Endothelial cell (in vitro differentiated cells): ENCODE results near the gene TXLNB. TPM values are rescaled to one million over a fixed set of nuclear protein-coding genes. Genes with fewer than 3 reads are reported as not detected.
A peak's percentile ranks its signal among the peaks of the same experiment; 100 is the strongest.

Experiments
- DNase-seq: peaks from one replicate; pipeline ENCODE4 v3.0.0; 2021; ENCODE audit warnings: low spot score
- H3K27ac Mint-ChIP-seq: one replicate; pipeline ENCODE4 v1.8.0; 2021; ENCODE audit warnings: mixed read lengths, inconsistent platforms; ENCODE audit not compliant: unreplicated experiment
- H3K27me3 Mint-ChIP-seq: one replicate; pipeline ENCODE4 v1.8.0; 2021; ENCODE audit warnings: mild to moderate bottlenecking, moderate library complexity, mixed read lengths, inconsistent platforms; ENCODE audit not compliant: unreplicated experiment
- H3K36me3 Mint-ChIP-seq: one replicate; pipeline ENCODE4 v1.8.0; 2021; ENCODE audit warnings: mild to moderate bottlenecking, low read depth, mixed read lengths, inconsistent platforms; ENCODE audit not compliant: unreplicated experiment
- H3K4me1 Mint-ChIP-seq: one replicate; pipeline ENCODE4 v1.8.0; 2021; ENCODE audit warnings: mild to moderate bottlenecking, mixed read lengths, inconsistent platforms; ENCODE audit not compliant: unreplicated experiment
- H3K4me3 Mint-ChIP-seq: one replicate; pipeline ENCODE4 v1.8.0; 2021; ENCODE audit warnings: mild to moderate bottlenecking, mixed read lengths, inconsistent platforms; ENCODE audit not compliant: unreplicated experiment
- H3K9me3 Mint-ChIP-seq: one replicate; pipeline ENCODE4 v1.8.0; 2021; ENCODE audit warnings: mixed read lengths, inconsistent platforms; ENCODE audit not compliant: unreplicated experiment
- CTCF ChIP-seq: fragments of 200-600 bp; sonication (generic); IDR thresholded peaks from one replicate; pipeline ENCODE4 v1.5.0; 2021; ENCODE audit warnings: antibody characterized with exemption; ENCODE audit not compliant: unreplicated experiment
- total RNA-seq: library from RNA; stranded (reverse); fragmentation: NEBNext Ultra II Directional; extraction: Animal tissue kit (Norgen Biotek cat#: 25700); gene quantifications from one replicate; pipeline ENCODE4 v1.2.1, GENCODE V29; 2021; ENCODE audit not compliant: unreplicated experiment

TXLNB gene
- total RNA-seq, 1 donor from 2014 or later, result 0.41 TPM

- TF ChIP-seq CTCF, result no peak
- Mint-ChIP-seq H3K27ac (peak overlapping the region; percentile 25), H3K36me3 (no peaks in the 10 kb centered on the region), H3K9me3 (no peaks in the 10 kb centered on the region), H3K4me1 (peaks cover 8% of the 10 kb centered on the region), H3K4me3 (no peak overlapping the region), H3K27me3 (peaks cover 5% of the 10 kb centered on the region)
- DNase-seq, result no peak
Measured at GRCh38 chr6:139247618-139248017, 44.2 kb downstream of the TXLNB start.

DNA sequence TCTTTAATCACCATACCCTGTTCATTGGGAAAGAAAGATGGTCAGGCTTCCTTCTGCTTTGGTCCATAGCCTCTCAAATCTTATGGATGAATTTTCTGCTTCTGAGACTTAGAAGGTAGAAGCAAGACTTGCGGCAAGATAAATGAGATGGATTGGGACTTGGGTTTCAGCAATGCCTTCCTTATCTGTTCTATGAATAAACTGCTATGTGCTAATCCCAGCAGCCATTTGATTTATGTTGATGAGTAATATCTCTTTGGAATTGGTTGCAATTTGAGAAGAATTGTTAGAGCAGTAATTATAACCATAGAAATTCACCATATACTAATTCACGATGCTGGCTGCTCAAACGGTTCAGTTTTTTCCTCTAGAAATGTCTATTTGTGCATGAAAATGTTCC lies 48.3 kb downstream of the TXLNB start:
- Mint-ChIP-seq H3K4me3 (no peak overlapping the region), H3K36me3 (no peaks in the 10 kb centered on the region), H3K27ac (no peak overlapping the region), H3K4me1 (peaks cover 27% of the 10 kb centered on the region), H3K27me3 (no peaks in the 10 kb centered on the region), H3K9me3 (no peaks in the 10 kb centered on the region)
- TF ChIP-seq CTCF, result no peak
- no peak for DNase-seq

DNA sequence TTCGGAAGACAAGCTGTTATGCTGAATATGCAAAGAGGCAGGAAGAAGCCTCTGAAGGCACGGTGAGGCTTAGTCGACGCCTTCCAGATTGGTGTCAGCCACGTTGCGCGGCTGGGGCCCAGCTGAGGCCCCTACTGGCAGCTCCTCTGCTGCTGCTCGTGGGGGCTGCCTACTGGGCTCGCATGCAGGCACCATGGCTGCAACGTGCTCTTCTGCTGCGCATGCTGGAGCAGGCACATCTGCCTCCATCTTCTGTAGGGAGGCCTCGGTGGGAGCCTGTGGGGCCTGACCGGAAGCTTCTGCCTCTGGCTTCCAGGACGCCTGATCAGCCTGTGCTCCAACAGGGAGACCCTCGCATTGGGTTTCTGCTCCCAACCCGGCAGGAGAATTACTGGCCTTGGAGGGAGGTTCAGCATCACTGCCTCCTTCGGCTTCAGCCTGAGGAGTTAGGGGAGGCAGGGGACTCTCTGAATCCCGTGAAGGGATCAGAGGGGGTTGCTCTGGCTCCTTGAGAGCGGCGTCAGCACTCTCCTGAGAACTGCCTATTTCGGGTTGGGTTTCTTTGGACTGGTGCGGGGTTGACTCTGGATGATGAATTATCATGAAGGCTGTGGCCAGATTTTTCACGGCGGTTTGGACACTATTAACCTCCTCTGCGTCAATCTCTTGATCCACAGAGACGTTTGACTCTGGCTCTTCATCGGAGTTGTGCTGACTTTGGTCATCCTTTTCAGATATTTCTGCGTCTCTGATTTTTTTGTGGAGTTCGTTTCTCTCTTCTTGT lies 49.1 kb downstream of the TXLNB start:
- no peaks in the 10 kb centered on the region for H3K27me3 Mint-ChIP-seq
- no peaks in the 10 kb centered on the region for H3K9me3 Mint-ChIP-seq
- H3K4me1 Mint-ChIP-seq, result peaks cover 27% of the 10 kb centered on the region
- H3K36me3 Mint-ChIP-seq, result no peaks in the 10 kb centered on the region
- H3K27ac Mint-ChIP-seq, result no peak overlapping the region
- DNase-seq, result no peak
- no peak for TF ChIP-seq CTCF
- no peak overlapping the region for H3K4me3 Mint-ChIP-seq

GRCh38 chr6:139240161-139241010 lies 51.4 kb downstream of the TXLNB start:
- no peak for DNase-seq
- Mint-ChIP-seq H3K36me3 (no peaks in the 10 kb centered on the region), H3K27me3 (no peaks in the 10 kb centered on the region), H3K4me1 (peaks cover 26% of the 10 kb centered on the region), H3K4me3 (no peak overlapping the region), H3K9me3 (no peaks in the 10 kb centered on the region), H3K27ac (no peak overlapping the region)
- no peak for TF ChIP-seq CTCF

GRCh38 chr6:139239064-139239463 lies 52.7 kb downstream of the TXLNB start:
- Mint-ChIP-seq H3K4me1 (peaks cover 26% of the 10 kb centered on the region), H3K27me3 (no peaks in the 10 kb centered on the region), H3K27ac (no peak overlapping the region), H3K4me3 (no peak overlapping the region), H3K36me3 (peaks cover under 1% of the 10 kb centered on the region), H3K9me3 (no peaks in the 10 kb centered on the region)
- no peak for DNase-seq
- TF ChIP-seq CTCF, result no peak
